ENCODE data around the gene TCEANC. TPM values are rescaled to one million over a fixed set of nuclear protein-coding genes. Genes with fewer than 3 reads are reported as not detected.

Gene TCEANC, protein sequence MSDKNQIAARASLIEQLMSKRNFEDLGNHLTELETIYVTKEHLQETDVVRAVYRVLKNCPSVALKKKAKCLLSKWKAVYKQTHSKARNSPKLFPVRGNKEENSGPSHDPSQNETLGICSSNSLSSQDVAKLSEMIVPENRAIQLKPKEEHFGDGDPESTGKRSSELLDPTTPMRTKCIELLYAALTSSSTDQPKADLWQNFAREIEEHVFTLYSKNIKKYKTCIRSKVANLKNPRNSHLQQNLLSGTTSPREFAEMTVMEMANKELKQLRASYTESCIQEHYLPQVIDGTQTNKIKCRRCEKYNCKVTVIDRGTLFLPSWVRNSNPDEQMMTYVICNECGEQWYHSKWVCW
- 1 to 10 TPM; 2.9 to 4.1 (median 3.3) TPM for total RNA-seq

DNA sequence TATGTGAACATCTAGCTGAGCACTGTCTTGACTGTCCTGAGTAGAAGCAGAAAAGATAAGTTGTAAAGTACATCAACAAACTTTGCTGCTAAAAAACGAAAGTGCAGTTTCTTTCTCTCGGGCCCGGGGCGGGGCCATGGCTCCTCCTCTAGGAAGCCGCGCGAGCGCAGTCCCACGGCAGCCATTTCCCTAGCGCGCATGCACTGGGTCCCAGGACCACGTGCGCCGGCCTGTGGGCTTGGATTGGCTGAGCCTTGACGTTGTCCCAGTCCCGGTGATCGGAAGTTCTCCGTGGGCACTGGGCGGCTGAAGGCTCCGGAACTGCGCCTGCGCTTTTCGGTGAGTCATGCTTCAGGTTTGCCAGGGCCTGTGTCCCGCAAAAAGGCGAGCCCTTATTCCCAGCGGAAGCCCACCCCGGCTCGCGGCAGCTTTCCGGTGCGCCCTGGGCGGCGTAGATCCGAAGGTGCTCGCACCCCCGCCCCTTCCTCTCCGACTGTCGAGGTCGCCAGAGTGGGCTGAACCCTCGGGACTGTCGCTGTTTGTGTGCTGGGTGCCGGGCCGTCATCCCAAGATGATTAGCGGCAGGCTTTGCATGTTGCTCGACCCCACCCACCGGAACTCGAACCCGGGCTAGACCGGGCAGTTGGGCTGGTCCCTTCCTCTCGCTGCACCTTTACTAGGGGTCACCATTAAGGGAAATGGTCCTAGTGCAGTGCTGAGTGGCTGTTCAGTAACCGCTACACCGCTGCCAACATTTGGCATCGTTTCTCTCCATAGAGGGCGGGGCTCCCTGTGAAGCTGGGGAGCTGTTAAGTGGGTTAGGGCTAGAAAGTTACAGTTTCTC, at the start of gene TCEANC:
Gene TCEANC, plus strand, starts transcription at position 292 of the 844 bp plus-strand sequence. CDS start 9,368 bp downstream, outside the sequence.
- intact Hi-C loops (cut with DNase I; ENCODE audit: low total_unique reads) (loop anchor here (1.0 to 10.0 kb wide), 3 partner anchors 36 to 698 kb away; partner anchors contain the start of genes OFD1, RAB9A and TRAPPC2), in situ Hi-C loops (cut with MboI; ENCODE audit: low sequenced_read_pairs in 4 of 4) (loop anchor here in 3 of 4 donors (10.0 to 25.0 kb wide), 3 partner anchors 82 to 384 kb away; partner anchors contain the start of genes OFD1 (in 2 of the 3), TRAPPC2 (in 2 of the 3) and GEMIN8 (in 1 of the 3))
- no peaks in the 10 kb centered on the region for H3K27me3 ChIP-seq
- H3K36me3 ChIP-seq: no peaks in the 10 kb centered on the region
- peak within 1 kb of the TSS; percentile 72 to 83 (median 78) for H3K4me3 ChIP-seq
- H3K27ac ChIP-seq: peak within 1 kb of the TSS; percentile 91 to 97 (median 94)
- peak; percentile 61 to 62 for TF ChIP-seq POLR2A (IDR thresholded peaks at IDR 0.05)
- TF ChIP-seq, protein P1, sequence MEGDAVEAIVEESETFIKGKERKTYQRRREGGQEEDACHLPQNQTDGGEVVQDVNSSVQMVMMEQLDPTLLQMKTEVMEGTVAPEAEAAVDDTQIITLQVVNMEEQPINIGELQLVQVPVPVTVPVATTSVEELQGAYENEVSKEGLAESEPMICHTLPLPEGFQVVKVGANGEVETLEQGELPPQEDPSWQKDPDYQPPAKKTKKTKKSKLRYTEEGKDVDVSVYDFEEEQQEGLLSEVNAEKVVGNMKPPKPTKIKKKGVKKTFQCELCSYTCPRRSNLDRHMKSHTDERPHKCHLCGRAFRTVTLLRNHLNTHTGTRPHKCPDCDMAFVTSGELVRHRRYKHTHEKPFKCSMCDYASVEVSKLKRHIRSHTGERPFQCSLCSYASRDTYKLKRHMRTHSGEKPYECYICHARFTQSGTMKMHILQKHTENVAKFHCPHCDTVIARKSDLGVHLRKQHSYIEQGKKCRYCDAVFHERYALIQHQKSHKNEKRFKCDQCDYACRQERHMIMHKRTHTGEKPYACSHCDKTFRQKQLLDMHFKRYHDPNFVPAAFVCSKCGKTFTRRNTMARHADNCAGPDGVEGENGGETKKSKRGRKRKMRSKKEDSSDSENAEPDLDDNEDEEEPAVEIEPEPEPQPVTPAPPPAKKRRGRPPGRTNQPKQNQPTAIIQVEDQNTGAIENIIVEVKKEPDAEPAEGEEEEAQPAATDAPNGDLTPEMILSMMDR (IDR thresholded peaks at IDR 0.05 in 4 of 5, conservative IDR thresholded peaks at IDR 0.05 in 1 of 5): no peak
- no peaks in the 10 kb centered on the region for H3K9me3 ChIP-seq
- ATAC-seq: peak; percentile 98 to 99
- peaks cover 14 to 15% of the 10 kb centered on the region in 2 donors for H3K4me1 ChIP-seq
- DNase-seq: peak; percentile 92 to 94

DNA sequence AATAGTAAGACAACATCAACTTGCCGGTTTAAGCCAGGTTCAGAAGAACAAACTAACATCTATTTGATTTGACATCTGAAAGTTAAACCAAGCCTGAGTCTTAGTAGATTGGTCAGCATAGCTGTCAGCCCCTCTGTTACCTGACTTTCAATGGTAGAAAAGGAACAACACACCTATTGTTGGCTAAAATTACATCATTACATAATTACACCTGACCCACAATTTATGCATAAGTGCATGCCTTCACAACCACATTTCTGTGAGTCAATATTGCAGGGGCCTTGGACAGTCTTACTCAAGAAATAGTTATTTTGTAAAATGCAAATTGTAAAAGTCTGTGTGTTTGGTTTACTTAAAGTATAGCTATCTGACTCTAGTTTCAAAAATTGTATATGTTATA, 47.3 kb upstream of the TCEANC start:
- in situ Hi-C loops (cut with MboI; ENCODE audit: low sequenced_read_pairs in 4 of 4): no loop called here

DNA sequence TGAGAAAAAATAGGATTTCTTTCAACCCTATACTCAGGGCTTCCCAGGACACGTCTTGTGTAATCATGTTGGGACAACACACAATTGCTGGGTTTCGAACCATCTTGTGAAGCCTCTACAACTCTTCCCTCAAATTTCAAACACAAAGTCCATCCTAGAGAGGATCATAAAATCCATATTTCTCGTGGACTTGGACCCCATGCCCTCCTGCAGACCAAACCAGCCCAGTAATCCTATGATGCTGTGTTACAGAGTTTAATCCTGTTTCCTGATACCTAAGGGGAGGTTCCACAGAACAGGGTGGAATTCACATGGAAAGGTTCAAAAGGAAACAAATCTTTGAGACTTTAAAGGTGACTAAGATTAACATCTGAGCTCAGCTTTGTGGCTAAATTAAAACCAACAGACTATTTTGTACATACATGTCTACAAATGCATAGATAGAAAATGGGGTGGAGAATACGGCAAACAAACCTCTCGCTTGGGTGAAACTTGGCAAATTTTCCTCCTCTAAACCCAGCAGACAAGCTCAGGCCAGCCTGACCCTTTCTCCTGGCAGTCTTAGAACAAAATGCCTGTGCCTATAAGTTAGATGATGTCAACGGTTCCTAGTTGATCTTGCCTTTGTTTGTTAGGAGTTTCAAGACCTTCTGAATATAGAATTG, 45.5 kb upstream of the TCEANC start:
- DNase-seq (no peak), ATAC-seq (no peak)
- no peak for TF ChIP-seq POLR2A (IDR thresholded peaks at IDR 0.05)
- TF ChIP-seq, protein P1 (IDR thresholded peaks at IDR 0.05 in 4 of 5, conservative IDR thresholded peaks at IDR 0.05 in 1 of 5): no peak
- in situ Hi-C loops (cut with MboI; ENCODE audit: low sequenced_read_pairs in 4 of 4) (no loop called here), intact Hi-C loops (cut with DNase I; ENCODE audit: low total_unique reads) (no loop called here)
- Histone ChIP-seq H3K4me1 (no peaks in the 10 kb centered on the region), H3K9me3 (no peaks in the 10 kb centered on the region), H3K27me3 (no peaks in the 10 kb centered on the region), H3K27ac (no peak overlapping the region), H3K36me3 (no peaks in the 10 kb centered on the region), H3K4me3 (no peak overlapping the region)

More for the DNA sequence above, 47.3 kb upstream of the TCEANC start:
- no peak overlapping the region for H3K27ac ChIP-seq
- DNase-seq (no peak), ATAC-seq (no peak)
- intact Hi-C loops (cut with DNase I; ENCODE audit: low total_unique reads): no loop called here
- H3K4me1 ChIP-seq: no peaks in the 10 kb centered on the region
- TF ChIP-seq, protein P1 (IDR thresholded peaks at IDR 0.05 in 4 of 5, conservative IDR thresholded peaks at IDR 0.05 in 1 of 5): no peak
- no peak for TF ChIP-seq POLR2A (IDR thresholded peaks at IDR 0.05)
- H3K9me3 ChIP-seq: no peaks in the 10 kb centered on the region
- no peak overlapping the region for H3K4me3 ChIP-seq
- no peaks in the 10 kb centered on the region for H3K27me3 ChIP-seq
- no peaks in the 10 kb centered on the region for H3K36me3 ChIP-seq

DNA sequence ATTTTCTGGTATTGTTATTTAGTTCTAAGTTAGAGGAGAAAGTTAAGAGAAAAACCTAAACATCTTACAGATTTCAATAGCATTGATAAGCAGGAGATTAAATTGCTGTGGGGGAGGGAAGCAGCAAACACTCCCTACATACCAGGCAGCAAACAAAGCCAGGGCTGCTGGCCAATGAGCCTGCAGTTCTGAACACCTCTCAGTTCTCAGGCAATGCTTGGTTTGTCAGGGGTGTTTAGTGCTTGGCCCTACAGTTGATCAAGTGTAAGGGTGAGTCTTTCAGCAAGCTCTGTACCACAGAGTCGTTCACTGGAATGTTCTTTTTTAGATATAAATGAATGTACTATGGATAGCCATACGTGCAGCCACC, 45.0 kb upstream of the TCEANC start:
- H3K27ac ChIP-seq: no peak overlapping the region
- TF ChIP-seq, protein P1 (IDR thresholded peaks at IDR 0.05 in 4 of 5, conservative IDR thresholded peaks at IDR 0.05 in 1 of 5): no peak
- no peak for TF ChIP-seq POLR2A (IDR thresholded peaks at IDR 0.05)
- DNase-seq (no peak), ATAC-seq (no peak)
- H3K4me3 ChIP-seq: no peak overlapping the region
- H3K4me1 ChIP-seq: no peaks in the 10 kb centered on the region
- H3K27me3 ChIP-seq: no peaks in the 10 kb centered on the region
- intact Hi-C loops (cut with DNase I; ENCODE audit: low total_unique reads) (no loop called here), in situ Hi-C loops (cut with MboI; ENCODE audit: low sequenced_read_pairs in 4 of 4) (no loop called here)
- H3K36me3 ChIP-seq: no peaks in the 10 kb centered on the region
- no peaks in the 10 kb centered on the region for H3K9me3 ChIP-seq

Data from gastrocnemius medialis (tissue), 4 donors.